Lower leg skin (tissue), 4 donors: ENCODE data around the gene ANTXR1. TPM values are rescaled to one million over a fixed set of nuclear protein-coding genes. Genes with fewer than 3 reads are reported as not detected.

Experiments
- DNase-seq, 2 donors: peaks; one replicate each; pipeline ENCODE4 v3.0.0-alpha.2; 2019; ENCODE audit warnings: low spot score in 2 of 2
- H3K4me3 ChIP-seq: fragments of 200-600 bp; sonication (generic); 2 replicates; pipeline ENCODE4 v1.5.1; 2017; ENCODE audit warnings: mild to moderate bottlenecking, low read depth; ENCODE audit not compliant: poor library complexity, severe bottlenecking
- POLR2A ChIP-seq, 2 donors: fragments of 450-650 bp; IDR thresholded peaks; one replicate each; pipeline ENCODE4 v1.6.1; 2016 to 2017; ENCODE audit warnings: antibody characterized with exemption in 2 of 2, mild to moderate bottlenecking in 1 of 2, moderate library complexity in 1 of 2
- WGBS, 2 donors: methylation state at CpG; one replicate each; pipeline ENCODE4 v1.1.5; 2018; 5-methylcytosine and 5-hydroxymethylcytosine counted together
- intact Hi-C: fragments of 100-400 bp; cut with DNase I; formaldehyde crosslinking; loops from one replicate; pipeline ENCODE4 v1.15.0; 2023; ENCODE audit warnings: low total_unique reads
- total RNA-seq, 4 donors: library from RNA; depleted of rRNA; stranded (reverse); fragments of >200 nt; gene quantifications; one replicate each; pipeline ENCODE4 v1.1.0, GENCODE V29; 2016
- TF ChIP-seq, protein P1 (sequence below), 3 donors: fragments of 450-650 bp; IDR thresholded peaks; one replicate each; pipeline ENCODE4 v1.5.1; 2016; ENCODE audit warnings: antibody characterized with exemption in 3 of 3, mild to moderate bottlenecking in 3 of 3, moderate library complexity in 2 of 3

The ANTXR1 gene
- 10 to 100 TPM; 43.3 to 56.7 (median 52.7) TPM for total RNA-seq

DNA sequence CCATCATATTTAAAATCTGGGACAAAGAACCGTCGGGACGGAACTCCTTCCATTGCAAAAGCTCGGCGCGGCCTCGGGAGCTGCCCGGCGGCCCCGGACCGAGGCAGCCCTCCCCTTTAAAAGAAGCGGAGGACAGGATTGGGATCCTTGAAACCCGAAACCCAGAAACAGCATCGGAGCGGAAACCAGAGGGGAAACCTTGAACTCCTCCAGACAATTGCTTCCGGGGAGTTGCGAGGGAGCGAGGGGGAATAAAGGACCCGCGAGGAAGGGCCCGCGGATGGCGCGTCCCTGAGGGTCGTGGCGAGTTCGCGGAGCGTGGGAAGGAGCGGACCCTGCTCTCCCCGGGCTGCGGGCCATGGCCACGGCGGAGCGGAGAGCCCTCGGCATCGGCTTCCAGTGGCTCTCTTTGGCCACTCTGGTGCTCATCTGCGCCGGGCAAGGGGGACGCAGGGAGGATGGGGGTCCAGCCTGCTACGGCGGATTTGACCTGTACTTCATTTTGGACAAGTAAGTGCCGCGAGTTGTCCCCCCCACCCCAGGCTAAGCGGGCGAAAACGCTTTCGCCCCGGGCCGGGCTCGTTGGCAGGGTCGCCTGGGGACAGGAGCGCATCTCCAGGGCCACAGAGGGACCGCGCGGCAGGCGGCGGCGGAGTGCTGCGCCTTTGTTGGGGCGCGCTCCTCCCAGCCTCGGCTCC, at the start of gene ANTXR1:
TSS of gene ANTXR1 (plus strand) at position 38 of the 698 bp plus-strand sequence. CDS start at position 359, 321 bp downstream.
- TF ChIP-seq POLR2A (IDR thresholded peaks at IDR 0.05) = peak in 1 of 2 donors; percentile 9
- TF ChIP-seq, protein P1, sequence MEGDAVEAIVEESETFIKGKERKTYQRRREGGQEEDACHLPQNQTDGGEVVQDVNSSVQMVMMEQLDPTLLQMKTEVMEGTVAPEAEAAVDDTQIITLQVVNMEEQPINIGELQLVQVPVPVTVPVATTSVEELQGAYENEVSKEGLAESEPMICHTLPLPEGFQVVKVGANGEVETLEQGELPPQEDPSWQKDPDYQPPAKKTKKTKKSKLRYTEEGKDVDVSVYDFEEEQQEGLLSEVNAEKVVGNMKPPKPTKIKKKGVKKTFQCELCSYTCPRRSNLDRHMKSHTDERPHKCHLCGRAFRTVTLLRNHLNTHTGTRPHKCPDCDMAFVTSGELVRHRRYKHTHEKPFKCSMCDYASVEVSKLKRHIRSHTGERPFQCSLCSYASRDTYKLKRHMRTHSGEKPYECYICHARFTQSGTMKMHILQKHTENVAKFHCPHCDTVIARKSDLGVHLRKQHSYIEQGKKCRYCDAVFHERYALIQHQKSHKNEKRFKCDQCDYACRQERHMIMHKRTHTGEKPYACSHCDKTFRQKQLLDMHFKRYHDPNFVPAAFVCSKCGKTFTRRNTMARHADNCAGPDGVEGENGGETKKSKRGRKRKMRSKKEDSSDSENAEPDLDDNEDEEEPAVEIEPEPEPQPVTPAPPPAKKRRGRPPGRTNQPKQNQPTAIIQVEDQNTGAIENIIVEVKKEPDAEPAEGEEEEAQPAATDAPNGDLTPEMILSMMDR (IDR thresholded peaks at IDR 0.05) = no peak
- intact Hi-C loops = loop anchor here (5.0 kb wide), 1 partner anchor 294 kb away; no protein-coding TSS in a partner anchor
- DNase-seq = peak; percentile 49 to 89
- peak within 1 kb of the TSS; percentile 79 for H3K4me3 ChIP-seq
- WGBS, 2 donors = 1 to 2% methylated on average over 44 to 52 of the region's 63 CpGs

DNA sequence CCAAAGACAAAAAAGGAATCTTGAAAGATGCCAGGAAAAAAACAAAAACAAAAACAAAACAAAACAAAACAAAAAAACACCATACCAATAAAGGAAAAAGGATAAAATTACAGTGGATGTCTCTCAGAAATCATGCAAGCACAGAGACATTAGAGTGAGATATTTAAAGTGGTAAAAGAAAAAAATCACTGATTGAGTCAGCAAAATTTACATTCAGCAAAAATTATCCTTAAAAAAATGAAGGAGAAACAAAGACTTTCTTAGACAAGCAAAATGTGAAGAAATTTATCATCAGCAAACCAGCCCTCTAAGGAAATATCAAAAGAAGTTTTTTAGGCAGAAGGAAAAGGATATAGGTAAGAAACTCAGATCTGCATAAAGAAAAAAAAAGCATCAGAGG, 48.7 kb upstream of the ANTXR1 start:
- H3K4me3 ChIP-seq = no peak overlapping the region
- intact Hi-C loops = no loop called here
- DNase-seq = no peak
- TF ChIP-seq, protein P1 (IDR thresholded peaks at IDR 0.05) = no peak
- TF ChIP-seq POLR2A (IDR thresholded peaks at IDR 0.05) = no peak

DNA sequence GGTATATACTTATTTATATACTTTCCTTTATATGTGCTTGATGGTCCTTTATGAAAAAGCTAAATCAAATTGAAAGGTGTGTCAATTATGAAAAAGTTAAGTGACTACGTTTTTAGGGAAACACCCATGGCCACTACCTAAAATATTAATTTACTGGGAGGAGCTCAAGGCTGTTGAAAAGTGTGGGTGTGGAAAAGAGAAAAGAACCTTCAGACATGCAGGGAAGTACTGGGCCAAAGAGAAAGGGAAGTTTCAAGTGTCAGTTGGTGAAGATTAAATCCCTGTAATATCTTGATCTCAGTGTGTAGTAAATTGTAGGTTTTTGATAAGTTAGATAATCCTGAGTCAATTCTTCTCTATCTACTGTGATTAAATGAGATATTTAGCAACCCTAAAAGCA, 44.8 kb upstream of the ANTXR1 start:
- 42% methylated on average over 1 of the region's 1 CpG for WGBS, 2 donors
- TF ChIP-seq POLR2A (IDR thresholded peaks at IDR 0.05) = no peak
- TF ChIP-seq, protein P1 (IDR thresholded peaks at IDR 0.05) = no peak
- no peak for DNase-seq
- H3K4me3 ChIP-seq = no peak overlapping the region
- intact Hi-C loops = no loop called here

DNA sequence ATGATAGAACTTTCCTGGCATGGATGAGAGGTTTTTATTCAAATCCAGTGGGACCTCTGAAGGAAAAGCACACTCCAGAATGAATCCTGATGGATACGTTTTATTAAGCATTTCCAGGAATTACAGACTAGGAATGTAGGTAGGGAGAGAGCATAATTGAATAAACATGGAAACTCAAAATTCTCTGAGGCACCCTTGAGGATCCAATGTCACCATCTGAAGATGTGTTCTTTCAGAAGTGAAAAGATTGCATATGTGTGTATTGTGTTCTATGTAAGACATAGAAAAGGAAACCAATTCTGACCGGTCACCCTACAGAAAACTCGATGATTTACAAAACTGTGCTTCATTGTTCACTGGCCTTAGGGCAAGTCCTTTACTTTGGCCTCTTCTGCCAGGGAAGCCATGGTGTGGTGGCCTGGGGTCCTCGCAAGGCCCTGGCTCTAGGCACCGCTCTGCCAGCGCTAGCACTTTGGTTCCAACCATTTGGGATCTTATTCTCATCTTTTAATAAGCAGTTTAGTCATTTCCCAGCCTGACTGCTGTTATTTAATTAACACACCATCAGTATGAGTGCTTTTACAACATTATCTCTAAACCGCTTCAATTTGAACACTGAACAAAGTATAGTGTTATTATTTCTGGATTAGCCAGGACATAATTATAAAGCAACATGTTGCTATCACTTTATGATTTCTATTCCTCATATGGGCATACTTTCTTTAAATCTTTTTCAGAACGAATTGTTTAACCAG, 43.1 kb upstream of the ANTXR1 start:
- TF ChIP-seq, protein P1 (IDR thresholded peaks at IDR 0.05) = no peak
- TF ChIP-seq POLR2A (IDR thresholded peaks at IDR 0.05) = no peak
- no peak for DNase-seq
- H3K4me3 ChIP-seq = no peak overlapping the region
- intact Hi-C loops = no loop called here
- 83 to 93% methylated on average over 8 of the region's 8 CpGs for WGBS, 2 donors

DNA sequence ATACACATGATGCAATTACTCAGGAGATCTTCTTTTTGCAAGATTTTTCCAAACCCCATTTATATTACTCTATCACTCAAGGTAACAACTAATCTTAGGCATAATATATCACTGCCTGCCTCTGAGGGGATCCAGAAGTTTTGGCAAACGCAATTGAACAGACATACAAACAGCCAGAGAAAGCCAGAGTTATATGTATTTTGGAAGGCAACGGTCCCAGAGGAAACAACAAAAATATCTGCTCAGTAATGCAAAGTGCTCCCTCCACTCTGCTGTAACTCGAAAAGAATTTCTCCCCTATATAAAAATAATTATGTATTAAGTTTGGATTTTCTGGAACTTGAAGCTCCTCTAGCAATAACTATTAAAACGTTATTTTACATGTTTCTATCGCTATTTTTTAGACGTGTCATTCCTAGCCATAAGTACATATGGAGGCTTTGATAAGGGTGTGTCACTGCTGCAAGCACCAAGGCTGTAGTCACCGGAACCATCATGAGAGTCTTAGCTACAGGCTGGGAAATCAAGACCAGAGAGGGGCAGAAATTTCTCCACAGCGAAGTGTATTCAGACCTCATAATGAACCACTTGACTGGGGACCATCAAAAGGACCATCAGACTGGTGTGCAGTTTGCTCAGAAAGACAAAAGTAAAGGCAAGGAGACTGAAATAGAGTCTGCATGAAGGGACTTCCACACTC, 42.3 kb upstream of the ANTXR1 start:
- no peak for TF ChIP-seq POLR2A (IDR thresholded peaks at IDR 0.05)
- TF ChIP-seq, protein P1 (IDR thresholded peaks at IDR 0.05) = no peak
- 65 to 70% methylated on average over 8 of the region's 8 CpGs for WGBS, 2 donors
- intact Hi-C loops = no loop called here
- no peak overlapping the region for H3K4me3 ChIP-seq
- no peak for DNase-seq
